GM13977 (cell line): ENCODE data around the gene RAD51B.

Experiments used
- DNase-seq: peaks from one replicate; pipeline ENCODE4 v3.0.0; 2012; ENCODE audit warnings: low spot score
- CTCF ChIP-seq: IDR thresholded peaks from 2 replicates; pipeline ENCODE4 v1.5.1; 2012; ENCODE audit warnings: mild to moderate bottlenecking, control low read depth; ENCODE audit not compliant: insufficient read depth; ENCODE audit errors: extremely low read depth, missing control alignments
- in situ Hi-C: fragments of 300-500 bp; cut with MboI; formaldehyde crosslinking; loops from one replicate; pipeline ENCODE4 v1.12.0; 2022; ENCODE audit warnings: low sequenced_read_pairs, low pct_unique_long_range_greater_than_20kb, mixed read lengths, inconsistent platforms; ENCODE audit not compliant: unreplicated experiment

The RAD51B gene

GRCh38 chr14:68312300-68312699 lies 492.7 kb downstream of the RAD51B start:
- no peak for DNase-seq
- in situ Hi-C loops, result loop anchor here (10.0 kb wide), 1 partner anchor 93 kb away; no protein-coding TSS in a partner anchor
- no peak for TF ChIP-seq CTCF

DNA sequence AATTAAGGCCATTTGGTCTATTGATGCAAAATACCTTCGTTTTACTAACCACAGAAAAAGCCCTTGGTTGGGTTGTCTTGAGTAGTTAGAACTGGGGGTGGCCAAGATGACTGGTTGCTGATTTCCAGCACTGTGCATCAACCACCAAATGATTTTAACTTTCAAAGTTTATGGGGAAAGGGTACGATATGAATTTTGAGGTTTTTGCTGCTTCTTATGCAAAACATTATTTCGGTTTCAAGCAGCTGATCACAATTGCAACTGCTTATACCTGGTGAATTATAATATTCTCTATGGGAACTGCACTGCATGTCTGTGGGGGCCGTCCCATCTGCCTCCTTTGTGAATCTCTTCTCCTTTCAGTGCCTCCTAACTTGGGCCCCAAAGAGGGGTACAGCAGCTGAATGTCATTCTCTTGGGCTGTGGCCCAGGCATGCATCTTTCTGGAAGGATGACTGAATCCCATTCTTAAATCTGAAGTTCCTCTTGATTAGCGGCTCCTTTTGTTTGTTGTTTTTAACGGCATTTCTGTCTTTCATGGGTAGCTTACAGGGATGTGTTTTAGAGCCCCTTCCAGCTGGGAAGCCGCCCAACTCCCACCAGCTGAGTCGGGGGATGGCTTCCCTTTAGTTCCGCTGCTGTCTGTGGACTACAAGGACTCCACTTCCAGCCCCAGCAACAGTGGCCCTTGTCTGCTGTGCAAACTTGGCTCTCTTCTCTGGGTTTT lies 493.5 kb downstream of the RAD51B start:
- peak; percentile 44 for DNase-seq
- in situ Hi-C loops, result loop anchor here (10.0 kb wide), 1 partner anchor 92 kb away; no protein-coding TSS in a partner anchor
- TF ChIP-seq CTCF, result no peak

- DNase-seq, result no peak
- in situ Hi-C loops, result loop anchor here (10.0 kb wide), 1 partner anchor 90 kb away; no protein-coding TSS in a partner anchor
- TF ChIP-seq CTCF, result no peak
These were observed 495.1 kb downstream of the RAD51B start for GRCh38 chr14:68314642-68315041.

GRCh38 chr14:68315081-68315480 lies 495.5 kb downstream of the RAD51B start:
- no peak for DNase-seq
- no peak for TF ChIP-seq CTCF
- in situ Hi-C loops, result loop anchor here (10.0 kb wide), 1 partner anchor 90 kb away; no protein-coding TSS in a partner anchor

- no peak for DNase-seq
- no peak for TF ChIP-seq CTCF
- in situ Hi-C loops, result loop anchor here (10.0 kb wide), 1 partner anchor 89 kb away; no protein-coding TSS in a partner anchor
These were observed 496.7 kb downstream of the RAD51B start for GRCh38 chr14:68316078-68316868.

- in situ Hi-C loops, result loop anchor here (10.0 kb wide), 1 partner anchor 88 kb away; no protein-coding TSS in a partner anchor
- no peak for TF ChIP-seq CTCF
- DNase-seq, result peak; percentile 31
These were observed 497.7 kb downstream of the RAD51B start for GRCh38 chr14:68317239-68317638.
